Neural progenitor cell (in vitro differentiated cells): Measurements from ENCODE around the gene NXN. TPM values are rescaled to one million over a fixed set of nuclear protein-coding genes. Genes with fewer than 3 reads are reported as not detected.
"Not testable (repeated sequence)": the region's sequence is repeated elsewhere in the genome, so short reads cannot be mapped to it uniquely, and the experiment has no call there.

Source experiments
- DNase-seq: peaks from one replicate; pipeline ENCODE4 v3.0.0-alpha.2; 2016; ENCODE audit warnings: low spot score
- H2AFZ ChIP-seq: fragments of 200-600 bp; sonication (generic); replicated peaks from 2 replicates; pipeline ENCODE4 v1.6.1; 2016; ENCODE audit warnings: antibody characterized with exemption
- H3F3A ChIP-seq: fragments of 200-600 bp; sonication (generic); 2 replicates; pipeline ENCODE4 v1.6.1; 2016; ENCODE audit warnings: antibody characterized with exemption, low read depth
- H3K27ac ChIP-seq: fragments of 200-600 bp; sonication (generic); 2 replicates; pipeline ENCODE4 v1.5.1; 2016; ENCODE audit warnings: mild to moderate bottlenecking
- H3K27me3 ChIP-seq: fragments of 200-600 bp; sonication (generic); 2 replicates; pipeline ENCODE4 v1.6.1; 2016; ENCODE audit warnings: mild to moderate bottlenecking, moderate library complexity
- H3K36me3 ChIP-seq: fragments of 200-600 bp; sonication (generic); 2 replicates; pipeline ENCODE4 v1.5.1; 2016
- H3K4me1 ChIP-seq: fragments of 200-600 bp; sonication (generic); 2 replicates; pipeline ENCODE4 v1.6.1; 2016; ENCODE audit warnings: mixed run types
- H3K4me2 ChIP-seq: fragments of 200-600 bp; sonication (generic); 2 replicates; pipeline ENCODE4 v1.6.1; 2016
- H3K4me3 ChIP-seq: fragments of 200-600 bp; sonication (generic); 2 replicates; pipeline ENCODE4 v1.5.1; 2016
- H3K79me2 ChIP-seq: fragments of 200-600 bp; sonication (generic); 2 replicates; pipeline ENCODE4 v1.6.1; 2016; ENCODE audit warnings: low read depth
- H3K9ac ChIP-seq: fragments of 200-600 bp; sonication (generic); 2 replicates; pipeline ENCODE4 v1.6.1; 2016
- H3K9me3 ChIP-seq: fragments of 200-600 bp; sonication (generic); 2 replicates; pipeline ENCODE4 v1.5.1; 2016; ENCODE audit warnings: low read depth
- H4K20me1 ChIP-seq: fragments of 200-600 bp; sonication (generic); 2 replicates; pipeline ENCODE4 v1.6.1; 2016; ENCODE audit warnings: low read depth
- H3K27ac Mint-ChIP-seq: 3 replicates; pipeline ENCODE4 v1.8.0; 2021; ENCODE audit warnings: mixed read lengths
- H3K27me3 Mint-ChIP-seq: 2 replicates; pipeline ENCODE4 v1.8.0; 2022; ENCODE audit warnings: low read depth, mild to moderate bottlenecking, inconsistent platforms, moderate library complexity, mixed read lengths; ENCODE audit not compliant: insufficient read depth
- H3K36me3 Mint-ChIP-seq: 3 replicates; pipeline ENCODE4 v1.8.0; 2021; ENCODE audit warnings: mixed read lengths
- H3K4me1 Mint-ChIP-seq: 3 replicates; pipeline ENCODE4 v1.8.0; 2021; ENCODE audit warnings: mixed read lengths
- H3K4me3 Mint-ChIP-seq: 3 replicates; pipeline ENCODE4 v1.8.0; 2021; ENCODE audit warnings: mild to moderate bottlenecking, moderate library complexity, mixed read lengths
- H3K9me3 Mint-ChIP-seq: 3 replicates; pipeline ENCODE4 v1.8.0; 2020; ENCODE audit warnings: mixed read lengths
- EZH2 ChIP-seq: fragments of 200-600 bp; sonication (generic); IDR thresholded peaks from 2 replicates; pipeline ENCODE4 v1.6.1; 2017; ENCODE audit warnings: antibody characterized with exemption, mild to moderate bottlenecking, moderate library complexity
- EZH2phosphoT487 ChIP-seq: fragments of 200-600 bp; sonication (generic); IDR thresholded peaks from 2 replicates; pipeline ENCODE4 v1.6.1; 2017; ENCODE audit warnings: antibody characterized with exemption
- total RNA-seq: library from RNA; depleted of rRNA; stranded (reverse); fragments of >200 nt; gene quantifications from 2 replicates; pipeline ENCODE4 v1.2.3, GENCODE V29; 2015; ENCODE audit warnings: low replicate concordance
- TF ChIP-seq, protein P1 (sequence below): fragments of 200-600 bp; sonication (generic); IDR thresholded peaks from 2 replicates; pipeline ENCODE4 v1.5.1; 2017; ENCODE audit warnings: antibody characterized with exemption, mild to moderate bottlenecking

Gene NXN
- total RNA-seq, 1 donor from 2014 or later: 35.9 TPM

DNA sequence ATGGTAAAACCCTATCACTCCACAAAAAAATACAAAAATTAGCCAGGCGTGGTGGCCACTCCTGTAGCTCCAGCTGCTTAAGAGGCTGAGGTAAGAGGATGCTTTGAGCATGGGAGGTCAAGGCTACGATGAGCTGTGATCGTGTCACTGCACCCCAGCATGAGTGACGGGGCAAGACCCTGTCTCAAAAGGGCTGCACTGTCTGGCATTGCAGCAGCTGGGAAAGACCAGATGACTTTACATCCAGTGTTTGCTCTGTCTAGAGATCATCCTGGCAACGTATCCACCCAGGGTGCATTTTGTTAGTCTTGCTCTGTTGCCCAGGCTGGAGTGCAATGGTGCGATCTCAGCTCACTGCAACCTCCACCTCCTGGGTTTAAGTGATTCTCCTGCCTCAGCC, 145.4 kb downstream of the NXN start:
- peaks cover 27% of the 10 kb centered on the region for H3K79me2 ChIP-seq
- no peaks in the 10 kb centered on the region for H4K20me1 ChIP-seq
- DNase-seq: no peak
- Mint-ChIP-seq H3K27me3 (no peaks in the 10 kb centered on the region), H3K36me3 (peaks cover 40% of the 10 kb centered on the region), H3K4me1 (peaks cover 2% of the 10 kb centered on the region), H3K4me3 (no peak overlapping the region), H3K9me3 (peaks cover 35% of the 10 kb centered on the region), H3K27ac (no peak overlapping the region)
- H3F3A ChIP-seq: no peaks in the 10 kb centered on the region
- no peak overlapping the region for H3K4me3 ChIP-seq
- no peaks in the 10 kb centered on the region for H3K36me3 ChIP-seq
- TF ChIP-seq, protein P1, sequence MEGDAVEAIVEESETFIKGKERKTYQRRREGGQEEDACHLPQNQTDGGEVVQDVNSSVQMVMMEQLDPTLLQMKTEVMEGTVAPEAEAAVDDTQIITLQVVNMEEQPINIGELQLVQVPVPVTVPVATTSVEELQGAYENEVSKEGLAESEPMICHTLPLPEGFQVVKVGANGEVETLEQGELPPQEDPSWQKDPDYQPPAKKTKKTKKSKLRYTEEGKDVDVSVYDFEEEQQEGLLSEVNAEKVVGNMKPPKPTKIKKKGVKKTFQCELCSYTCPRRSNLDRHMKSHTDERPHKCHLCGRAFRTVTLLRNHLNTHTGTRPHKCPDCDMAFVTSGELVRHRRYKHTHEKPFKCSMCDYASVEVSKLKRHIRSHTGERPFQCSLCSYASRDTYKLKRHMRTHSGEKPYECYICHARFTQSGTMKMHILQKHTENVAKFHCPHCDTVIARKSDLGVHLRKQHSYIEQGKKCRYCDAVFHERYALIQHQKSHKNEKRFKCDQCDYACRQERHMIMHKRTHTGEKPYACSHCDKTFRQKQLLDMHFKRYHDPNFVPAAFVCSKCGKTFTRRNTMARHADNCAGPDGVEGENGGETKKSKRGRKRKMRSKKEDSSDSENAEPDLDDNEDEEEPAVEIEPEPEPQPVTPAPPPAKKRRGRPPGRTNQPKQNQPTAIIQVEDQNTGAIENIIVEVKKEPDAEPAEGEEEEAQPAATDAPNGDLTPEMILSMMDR: no peak
- no peak for TF ChIP-seq EZH2phosphoT487
- TF ChIP-seq EZH2: no peak
- H3K27ac ChIP-seq: no peak overlapping the region
- H3K27me3 ChIP-seq: no peaks in the 10 kb centered on the region
- no peak overlapping the region for H3K9ac ChIP-seq
- no peak overlapping the region for H3K4me2 ChIP-seq
- H3K9me3 ChIP-seq: no peaks in the 10 kb centered on the region
- H2AFZ ChIP-seq: no peak overlapping the region
- no peaks in the 10 kb centered on the region for H3K4me1 ChIP-seq

DNA sequence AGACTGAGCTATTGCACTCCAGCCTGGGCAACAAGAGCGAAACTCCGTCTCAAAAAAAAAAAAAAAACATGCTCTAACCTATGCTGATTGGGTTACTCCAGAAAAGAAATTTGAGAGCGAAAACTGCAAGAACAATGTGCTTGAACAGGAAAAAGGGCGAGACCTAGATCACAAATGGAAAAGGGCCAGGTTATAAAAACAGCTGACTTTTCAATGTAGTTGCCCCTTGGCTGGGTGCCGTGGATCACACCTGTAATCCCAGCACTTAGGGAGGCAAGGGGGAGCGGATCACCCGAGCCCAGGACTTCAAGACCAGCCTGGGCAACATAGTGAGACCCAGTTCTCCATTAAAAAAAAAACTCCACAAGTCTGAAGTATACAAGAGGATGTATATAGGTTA, 148.6 kb downstream of the NXN start:
- Mint-ChIP-seq H3K4me1 (no peaks in the 10 kb centered on the region), H3K9me3 (peaks cover 29% of the 10 kb centered on the region), H3K4me3 (no peak overlapping the region), H3K36me3 (peaks cover 25% of the 10 kb centered on the region), H3K27ac (no peak overlapping the region), H3K27me3 (no peaks in the 10 kb centered on the region)
- H3K9me3 ChIP-seq: no peaks in the 10 kb centered on the region
- H2AFZ ChIP-seq: no peak overlapping the region
- no peaks in the 10 kb centered on the region for H3K4me1 ChIP-seq
- TF ChIP-seq, protein P1: no peak
- no peak for TF ChIP-seq EZH2phosphoT487
- TF ChIP-seq EZH2: no peak
- peaks cover 19% of the 10 kb centered on the region for H3K79me2 ChIP-seq
- DNase-seq: no peak
- H3K4me3 ChIP-seq: no peak overlapping the region
- H4K20me1 ChIP-seq: peaks cover 3% of the 10 kb centered on the region
- H3K27ac ChIP-seq: no peak overlapping the region
- H3K36me3 ChIP-seq: no peaks in the 10 kb centered on the region
- H3K9ac ChIP-seq: no peak overlapping the region
- H3K4me2 ChIP-seq: no peak overlapping the region
- no peaks in the 10 kb centered on the region for H3F3A ChIP-seq
- H3K27me3 ChIP-seq: no peaks in the 10 kb centered on the region

DNA sequence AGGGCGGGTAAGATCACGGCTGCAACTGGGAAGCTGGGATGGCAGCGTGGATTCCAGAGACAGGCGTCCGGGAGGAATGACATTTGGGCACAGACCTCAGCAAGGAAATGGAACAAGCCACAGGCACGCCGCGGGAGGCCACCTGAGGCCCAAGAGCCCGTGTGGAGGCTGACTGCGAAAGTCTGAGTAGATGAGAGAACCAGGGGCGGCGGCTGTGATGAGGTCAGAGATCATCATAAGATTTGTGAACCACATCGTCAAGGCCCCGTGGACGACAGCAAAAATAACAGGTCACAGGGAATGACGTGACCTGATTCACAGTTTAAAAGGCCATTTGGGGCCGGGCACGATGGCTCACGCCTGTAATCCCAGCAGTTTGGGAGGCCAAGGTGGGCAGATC, 149.2 kb downstream of the NXN start:
- Histone ChIP-seq H3K27me3 (no peaks in the 10 kb centered on the region), H3K79me2 (peaks cover 18% of the 10 kb centered on the region), H3K9me3 (no peaks in the 10 kb centered on the region), H3K4me3 (no peak overlapping the region), H3K4me1 (no peaks in the 10 kb centered on the region), H3K9ac (no peak overlapping the region), H3K4me2 (no peak overlapping the region), H3K27ac (no peak overlapping the region), H2AFZ (no peak overlapping the region), H3F3A (no peaks in the 10 kb centered on the region), H4K20me1 (peaks cover 3% of the 10 kb centered on the region), H3K36me3 (no peaks in the 10 kb centered on the region)
- peaks cover 27% of the 10 kb centered on the region for H3K9me3 Mint-ChIP-seq
- H3K27me3 Mint-ChIP-seq: no peaks in the 10 kb centered on the region
- H3K4me3 Mint-ChIP-seq: no peak overlapping the region
- TF ChIP-seq, protein P1: no peak
- TF ChIP-seq EZH2: no peak
- TF ChIP-seq EZH2phosphoT487: no peak
- H3K27ac Mint-ChIP-seq: no peak overlapping the region
- H3K4me1 Mint-ChIP-seq: peaks cover 4% of the 10 kb centered on the region
- no peak for DNase-seq
- H3K36me3 Mint-ChIP-seq: peaks cover 28% of the 10 kb centered on the region

DNA sequence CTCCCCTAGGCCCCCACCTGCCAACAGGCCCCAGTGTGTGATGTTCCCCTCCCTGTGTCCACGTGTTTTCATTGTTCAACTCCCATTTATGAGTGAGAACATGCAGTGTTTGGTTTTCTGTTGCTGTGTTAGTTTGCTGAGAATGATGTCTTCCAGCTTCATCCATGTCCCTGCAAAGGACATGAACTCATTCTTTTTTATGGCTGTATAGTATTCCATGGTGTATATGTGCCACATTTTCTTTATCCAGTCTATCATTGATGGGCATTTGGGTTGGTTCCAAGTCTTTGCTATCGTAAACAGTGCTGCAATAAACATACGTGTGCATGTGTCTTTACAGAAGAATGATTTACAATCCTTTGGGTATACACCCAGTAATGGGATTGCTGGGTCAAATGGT, 150.0 kb downstream of the NXN start:
- H2AFZ ChIP-seq, H3K4me2 ChIP-seq, H3K27me3 Mint-ChIP-seq, H3K27ac Mint-ChIP-seq, H3K4me1 Mint-ChIP-seq, H3K9me3 ChIP-seq, H3K36me3 ChIP-seq, H3F3A ChIP-seq, H3K9ac ChIP-seq, H4K20me1 ChIP-seq, DNase-seq, H3K4me1 ChIP-seq, H3K4me3 ChIP-seq, H3K27ac ChIP-seq, H3K27me3 ChIP-seq: not testable (repeated sequence)
- H3K36me3 Mint-ChIP-seq: peaks cover 28% of the 10 kb centered on the region
- peak overlapping the region; percentile 60 for H3K4me3 Mint-ChIP-seq
- H3K79me2 ChIP-seq: peaks cover 18% of the 10 kb centered on the region
- peaks cover 23% of the 10 kb centered on the region for H3K9me3 Mint-ChIP-seq
